SK-N-SH (cell line): ENCODE results near the gene LEPR. TPM values are rescaled to one million over a fixed set of nuclear protein-coding genes. Genes with fewer than 3 reads are reported as not detected.

Experiments used
- CTCF ChIA-PET: fragments of 300-600, 350-600 bp; formaldehyde crosslinking; extraction: SDS; loops from one replicate; lab custom pipeline; 2021; lab: Yijun Ruan, JAX
- POLR2A ChIA-PET: fragments of 350-600 bp; sonication (Branson Sonifier 250); formaldehyde crosslinking; extraction: SDS; loops from one replicate; lab custom pipeline; 2020; ENCODE audit warnings: antibody characterized with exemption, inconsistent platforms; lab: Yijun Ruan, JAX
- DNase-seq: peaks from one replicate; pipeline ENCODE4 v3.0.0; 2012
- H2AFZ ChIP-seq: fragments of 200-600 bp; sonication (generic); 2 replicates; pipeline ENCODE4 v1.8.1; 2016; ENCODE audit warnings: antibody characterized with exemption, mild to moderate bottlenecking, low read depth
- H3F3A ChIP-seq: fragments of 200-600 bp; sonication (generic); replicated peaks from 2 replicates; pipeline ENCODE3; 2016; ENCODE audit warnings: antibody characterized with exemption, mild to moderate bottlenecking; ENCODE audit not compliant: insufficient read depth
- H3K27ac ChIP-seq, 2 experiments: fragments of 200-500 bp in 1 of 2; fragments of 200-600 bp in 1 of 2; sonication (Bioruptor generic) in 1 of 2; sonication (generic), shearing (Covaris generic) in 1 of 2; 2 replicates each; pipeline versions ENCODE4 v1.5.1 to v1.6.1; 2014 to 2016; ENCODE audit warnings: low read depth in 2 of 2, inconsistent platforms in 1 of 2, low read length in 1 of 2, mild to moderate bottlenecking in 1 of 2, mixed read lengths in 1 of 2
- H3K27me3 ChIP-seq: fragments of 200-600 bp; sonication (generic), shearing (Covaris generic); 2 replicates; pipeline ENCODE4 v1.6.1; 2016; ENCODE audit warnings: mixed run types; ENCODE audit not compliant: insufficient read depth
- H3K36me3 ChIP-seq, 2 experiments: fragments of 200-500 bp in 1 of 2; fragments of 200-600 bp in 1 of 2; sonication (Bioruptor generic) in 1 of 2; sonication (generic) in 1 of 2; replicated peaks in 1 of 2; 2 replicates each; pipeline versions ENCODE3 to v1.5.1; 2014 to 2016; ENCODE audit warnings: low read length in 1 of 2, mild to moderate bottlenecking in 1 of 2; ENCODE audit not compliant: insufficient read depth in 2 of 2, control insufficient read depth in 1 of 2
- H3K4me1 ChIP-seq, 2 experiments: fragments of 200-500 bp in 1 of 2; fragments of 200-600 bp in 1 of 2; sonication (Bioruptor generic) in 1 of 2; sonication (generic), shearing (Covaris generic) in 1 of 2; 2 replicates each; pipeline versions ENCODE4 v1.5.1 to v1.6.1; 2014 to 2016; ENCODE audit warnings: low read depth in 1 of 2, low read length in 1 of 2, mixed run types in 1 of 2; ENCODE audit not compliant: insufficient read depth in 2 of 2, control insufficient read depth in 1 of 2
- H3K4me2 ChIP-seq: fragments of 200-600 bp; sonication (generic), shearing (Covaris generic); 2 replicates; pipeline ENCODE4 v1.6.1; 2017; ENCODE audit warnings: mixed run types
- H3K4me3 ChIP-seq, 2 experiments: fragments of 200-500 bp in 1 of 2; fragments of 200-600 bp in 1 of 2; sonication (Bioruptor generic) in 1 of 2; sonication (generic), shearing (Covaris generic) in 1 of 2; 2 replicates each; pipeline versions ENCODE4 v1.5.1 to v1.8.1; 2014 to 2016; ENCODE audit warnings: low read depth in 2 of 2, inconsistent platforms in 1 of 2, low read length in 1 of 2, mild to moderate bottlenecking in 1 of 2, mixed read lengths in 1 of 2, moderate library complexity in 1 of 2
- H3K79me2 ChIP-seq: fragments of 200-600 bp; sonication (generic); 2 replicates; pipeline ENCODE4 v1.8.1; 2017; ENCODE audit warnings: mild to moderate bottlenecking; ENCODE audit not compliant: insufficient read depth
- H3K9ac ChIP-seq: fragments of 200-600 bp; sonication (generic); 2 replicates; pipeline ENCODE4 v1.6.1; 2017; ENCODE audit warnings: mixed run types
- H3K9me2 ChIP-seq: fragments of 200-600 bp; sonication (generic); 2 replicates; pipeline ENCODE4 v1.6.1; 2017; ENCODE audit warnings: mixed run types
- H3K9me3 ChIP-seq: fragments of 200-600 bp; sonication (generic); 2 replicates; pipeline ENCODE4 v1.6.1; 2017; ENCODE audit warnings: mixed run types, mild to moderate bottlenecking, moderate library complexity
- H4K20me1 ChIP-seq: fragments of 200-600 bp; sonication (generic); 2 replicates; pipeline ENCODE4 v1.6.1; 2017; ENCODE audit warnings: mild to moderate bottlenecking, mixed run types; ENCODE audit not compliant: insufficient read depth
- ELF1 ChIP-seq: IDR thresholded peaks from 2 replicates; pipeline ENCODE4 v1.4.0; 2012
- EP300 ChIP-seq, 2 experiments: IDR thresholded peaks; 2 replicates each; pipeline versions ENCODE4 v1.4.0 to v1.6.1; 2012; ENCODE audit warnings: borderline replicate concordance in 1 of 2, low read depth in 1 of 2, low read length in 1 of 2
- FOXJ3 ChIP-seq: sonication (generic); formaldehyde crosslinking; IDR thresholded peaks from 2 replicates; pipeline ENCODE4 v1.5.1; 2020; ENCODE audit warnings: mild to moderate bottlenecking, missing genetic modification reagents
- FOXM1 ChIP-seq: IDR thresholded peaks from 2 replicates; pipeline ENCODE4 v1.4.0; 2012; ENCODE audit warnings: low read depth, mild to moderate bottlenecking
- GABPA ChIP-seq: IDR thresholded peaks from 2 replicates; pipeline ENCODE4 v1.4.0; 2012; ENCODE audit warnings: low read depth, mild to moderate bottlenecking
- JUND ChIP-seq: IDR thresholded peaks from 2 replicates; pipeline ENCODE4 v1.4.0; 2012
- NRF1 ChIP-seq: IDR thresholded peaks from 2 replicates; pipeline ENCODE4 v1.6.1; 2012; ENCODE audit warnings: low read depth, mild to moderate bottlenecking, low read length
- POLR2AphosphoS5 ChIP-seq: IDR thresholded peaks from 2 replicates; pipeline ENCODE4 v1.6.1; 2012; ENCODE audit warnings: low read depth, low read length
- RAD21 ChIP-seq: IDR thresholded peaks from 2 replicates; pipeline ENCODE4 v1.6.1; 2012; ENCODE audit warnings: mild to moderate bottlenecking, low read length
- RCOR1 ChIP-seq: fragments of 150-350 bp; IDR thresholded peaks from 2 replicates; pipeline ENCODE4 v1.6.1; 2017; ENCODE audit warnings: antibody characterized with exemption, low read length
- RXRA ChIP-seq: IDR thresholded peaks from 2 replicates; pipeline ENCODE4 v1.4.0; 2012; ENCODE audit warnings: low read depth, mild to moderate bottlenecking, borderline replicate concordance
- SIN3A ChIP-seq: IDR thresholded peaks from 2 replicates; pipeline ENCODE4 v1.6.1; 2012; ENCODE audit warnings: low read depth, mild to moderate bottlenecking, low read length, moderate library complexity, borderline replicate concordance
- SMC3 ChIP-seq: IDR thresholded peaks from 2 replicates; pipeline ENCODE4 v1.6.1; 2012; ENCODE audit warnings: low read depth, low read length, improper control_type of control experiment
- YY1 ChIP-seq: IDR thresholded peaks from 2 replicates; pipeline ENCODE4 v1.4.0; 2012; ENCODE audit warnings: low read depth, mild to moderate bottlenecking
- WGBS: methylation state at CpG from one replicate; pipeline ENCODE4 v1.1.6; 2017; ENCODE audit warnings: low lambda C conversion rate; 5-methylcytosine and 5-hydroxymethylcytosine counted together
- polyA plus RNA-seq, 3 experiments: library from polyadenylated mRNA; depleted of rRNA; stranded (reverse); fragments of >200 nt; gene quantifications; 2 replicates each; pipeline ENCODE4 v1.2.3, GENCODE V29; 2012
- TF ChIP-seq, protein P1 (sequence below): fragments of 150-350 bp; IDR thresholded peaks from 2 replicates; pipeline ENCODE4 v1.6.1; 2017; ENCODE audit warnings: antibody characterized with exemption, low read length, low read depth, borderline replicate concordance
- TF ChIP-seq, protein P2 (sequence below): IDR thresholded peaks from 2 replicates; pipeline ENCODE4 v1.6.1; 2012; ENCODE audit warnings: mild to moderate bottlenecking, low read depth, low read length, moderate library complexity
- TF ChIP-seq, protein P3 (sequence below): IDR thresholded peaks from 2 replicates; pipeline ENCODE4 v1.4.0; 2012; ENCODE audit warnings: low read depth
- TF ChIP-seq, protein P4 (sequence below): fragments of 200-600 bp; sonication (generic); IDR thresholded peaks from 2 replicates; pipeline ENCODE4 v1.6.1; 2017; ENCODE audit warnings: antibody characterized with exemption, mild to moderate bottlenecking, moderate library complexity
- TF ChIP-seq, protein P5 (sequence below): fragments of 150-350 bp; IDR thresholded peaks from 2 replicates; pipeline ENCODE4 v1.6.1; 2016; ENCODE audit warnings: mild to moderate bottlenecking, low read depth, low read length

LEPR gene
- polyA plus RNA-seq, 1 of the 3 experiments (the other 2 are of a cell fraction): 2.3 TPM

DNA sequence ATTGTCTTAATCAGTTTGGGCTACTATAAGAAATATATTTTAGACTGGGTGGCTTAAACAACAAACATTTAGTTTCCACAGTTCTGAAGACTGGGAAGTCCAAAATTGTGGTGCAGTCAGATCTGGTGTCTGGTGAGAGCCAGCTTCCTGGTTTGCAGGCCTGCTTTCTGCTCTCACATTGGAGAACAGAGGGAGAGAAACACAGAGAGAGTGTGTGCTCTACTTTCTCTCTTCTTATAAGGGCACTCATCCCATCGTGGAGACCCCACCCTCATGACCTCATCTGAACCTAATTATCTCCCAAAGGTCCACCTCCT, 4.1 kb downstream of the LEPR start:
- Histone ChIP-seq H3K27me3 (no peaks in the 10 kb centered on the region), H3F3A (peaks cover 36% of the 10 kb centered on the region), H3K9me2 (no peaks in the 10 kb centered on the region), H3K4me3 (no peak overlapping the region), H3K79me2 (peaks cover 64% of the 10 kb centered on the region), H3K9me3 (no peaks in the 10 kb centered on the region), H4K20me1 (peaks cover 6% of the 10 kb centered on the region; the same call in 1 of the 2 replicates), H3K9ac (peak overlapping the region; percentile 26; the same call in 1 of the 2 replicates), H3K4me2 (0 out of 2 replicates have a peak overlapping the region, but pooled peaks have one; percentile 32), H3K4me1 (peaks cover 10 to 27% of the 10 kb centered on the region in 2 experiments), H2AFZ (no peak overlapping the region), H3K36me3 (peaks cover 26 to 29% of the 10 kb centered on the region in 2 experiments), H3K27ac (peak overlapping the region in 1 of 2 experiments; percentile 74; a peak in 3 of 4 replicates)
- TF ChIP-seq RAD21 (no peak), ELF1 (no peak), YY1 (no peak), SMC3 (no peak), RXRA (no peak), SIN3A (no peak), FOXM1 (no peak), NRF1 (no peak), RCOR1 (no peak), EP300 (IDR thresholded peaks at IDR 0.05; ENCODE audit: borderline replicate concordance in 1 of 2, low read depth in 1 of 2, low read length in 1 of 2) (no peak), POLR2AphosphoS5 (no peak), JUND (no peak), GABPA (no peak), FOXJ3 (CRISPR knock-in tag) (no peak)
- TF ChIP-seq, protein P1, sequence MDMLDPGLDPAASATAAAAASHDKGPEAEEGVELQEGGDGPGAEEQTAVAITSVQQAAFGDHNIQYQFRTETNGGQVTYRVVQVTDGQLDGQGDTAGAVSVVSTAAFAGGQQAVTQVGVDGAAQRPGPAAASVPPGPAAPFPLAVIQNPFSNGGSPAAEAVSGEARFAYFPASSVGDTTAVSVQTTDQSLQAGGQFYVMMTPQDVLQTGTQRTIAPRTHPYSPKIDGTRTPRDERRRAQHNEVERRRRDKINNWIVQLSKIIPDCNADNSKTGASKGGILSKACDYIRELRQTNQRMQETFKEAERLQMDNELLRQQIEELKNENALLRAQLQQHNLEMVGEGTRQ: no peak
- TF ChIP-seq, protein P2, sequence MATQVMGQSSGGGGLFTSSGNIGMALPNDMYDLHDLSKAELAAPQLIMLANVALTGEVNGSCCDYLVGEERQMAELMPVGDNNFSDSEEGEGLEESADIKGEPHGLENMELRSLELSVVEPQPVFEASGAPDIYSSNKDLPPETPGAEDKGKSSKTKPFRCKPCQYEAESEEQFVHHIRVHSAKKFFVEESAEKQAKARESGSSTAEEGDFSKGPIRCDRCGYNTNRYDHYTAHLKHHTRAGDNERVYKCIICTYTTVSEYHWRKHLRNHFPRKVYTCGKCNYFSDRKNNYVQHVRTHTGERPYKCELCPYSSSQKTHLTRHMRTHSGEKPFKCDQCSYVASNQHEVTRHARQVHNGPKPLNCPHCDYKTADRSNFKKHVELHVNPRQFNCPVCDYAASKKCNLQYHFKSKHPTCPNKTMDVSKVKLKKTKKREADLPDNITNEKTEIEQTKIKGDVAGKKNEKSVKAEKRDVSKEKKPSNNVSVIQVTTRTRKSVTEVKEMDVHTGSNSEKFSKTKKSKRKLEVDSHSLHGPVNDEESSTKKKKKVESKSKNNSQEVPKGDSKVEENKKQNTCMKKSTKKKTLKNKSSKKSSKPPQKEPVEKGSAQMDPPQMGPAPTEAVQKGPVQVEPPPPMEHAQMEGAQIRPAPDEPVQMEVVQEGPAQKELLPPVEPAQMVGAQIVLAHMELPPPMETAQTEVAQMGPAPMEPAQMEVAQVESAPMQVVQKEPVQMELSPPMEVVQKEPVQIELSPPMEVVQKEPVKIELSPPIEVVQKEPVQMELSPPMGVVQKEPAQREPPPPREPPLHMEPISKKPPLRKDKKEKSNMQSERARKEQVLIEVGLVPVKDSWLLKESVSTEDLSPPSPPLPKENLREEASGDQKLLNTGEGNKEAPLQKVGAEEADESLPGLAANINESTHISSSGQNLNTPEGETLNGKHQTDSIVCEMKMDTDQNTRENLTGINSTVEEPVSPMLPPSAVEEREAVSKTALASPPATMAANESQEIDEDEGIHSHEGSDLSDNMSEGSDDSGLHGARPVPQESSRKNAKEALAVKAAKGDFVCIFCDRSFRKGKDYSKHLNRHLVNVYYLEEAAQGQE: no peak
- TF ChIP-seq, protein P3, sequence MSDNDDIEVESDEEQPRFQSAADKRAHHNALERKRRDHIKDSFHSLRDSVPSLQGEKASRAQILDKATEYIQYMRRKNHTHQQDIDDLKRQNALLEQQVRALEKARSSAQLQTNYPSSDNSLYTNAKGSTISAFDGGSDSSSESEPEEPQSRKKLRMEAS: no peak
- TF ChIP-seq, protein P4, sequence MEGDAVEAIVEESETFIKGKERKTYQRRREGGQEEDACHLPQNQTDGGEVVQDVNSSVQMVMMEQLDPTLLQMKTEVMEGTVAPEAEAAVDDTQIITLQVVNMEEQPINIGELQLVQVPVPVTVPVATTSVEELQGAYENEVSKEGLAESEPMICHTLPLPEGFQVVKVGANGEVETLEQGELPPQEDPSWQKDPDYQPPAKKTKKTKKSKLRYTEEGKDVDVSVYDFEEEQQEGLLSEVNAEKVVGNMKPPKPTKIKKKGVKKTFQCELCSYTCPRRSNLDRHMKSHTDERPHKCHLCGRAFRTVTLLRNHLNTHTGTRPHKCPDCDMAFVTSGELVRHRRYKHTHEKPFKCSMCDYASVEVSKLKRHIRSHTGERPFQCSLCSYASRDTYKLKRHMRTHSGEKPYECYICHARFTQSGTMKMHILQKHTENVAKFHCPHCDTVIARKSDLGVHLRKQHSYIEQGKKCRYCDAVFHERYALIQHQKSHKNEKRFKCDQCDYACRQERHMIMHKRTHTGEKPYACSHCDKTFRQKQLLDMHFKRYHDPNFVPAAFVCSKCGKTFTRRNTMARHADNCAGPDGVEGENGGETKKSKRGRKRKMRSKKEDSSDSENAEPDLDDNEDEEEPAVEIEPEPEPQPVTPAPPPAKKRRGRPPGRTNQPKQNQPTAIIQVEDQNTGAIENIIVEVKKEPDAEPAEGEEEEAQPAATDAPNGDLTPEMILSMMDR: no peak
- TF ChIP-seq, protein P5, sequence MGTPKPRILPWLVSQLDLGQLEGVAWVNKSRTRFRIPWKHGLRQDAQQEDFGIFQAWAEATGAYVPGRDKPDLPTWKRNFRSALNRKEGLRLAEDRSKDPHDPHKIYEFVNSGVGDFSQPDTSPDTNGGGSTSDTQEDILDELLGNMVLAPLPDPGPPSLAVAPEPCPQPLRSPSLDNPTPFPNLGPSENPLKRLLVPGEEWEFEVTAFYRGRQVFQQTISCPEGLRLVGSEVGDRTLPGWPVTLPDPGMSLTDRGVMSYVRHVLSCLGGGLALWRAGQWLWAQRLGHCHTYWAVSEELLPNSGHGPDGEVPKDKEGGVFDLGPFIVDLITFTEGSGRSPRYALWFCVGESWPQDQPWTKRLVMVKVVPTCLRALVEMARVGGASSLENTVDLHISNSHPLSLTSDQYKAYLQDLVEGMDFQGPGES: no peak
- POLR2A ChIA-PET: no interaction called here
- CTCF ChIA-PET: interaction anchor here (6.7 kb wide), 1 partner anchor 263 kb away, joined by 56 read pairs; no protein-coding TSS in a partner anchor
- no peak for DNase-seq
- WGBS: 50% methylated on average over 1 of the region's 1 CpG
